CD14-positive monocyte (primary cell): ENCODE data around the gene AFG1L. TPM values are rescaled to one million over a fixed set of nuclear protein-coding genes. Genes with fewer than 3 reads are reported as not detected.

Source experiments
- DNase-seq, 3 donors: peaks; one replicate each; pipeline ENCODE4 v3.0.0-alpha.2; 2011 to 2022
- H2AFZ ChIP-seq: 2 replicates; pipeline ENCODE4 v1.6.0; 2012; ENCODE audit warnings: mild to moderate bottlenecking, low read depth, low read length, inconsistent platforms; ENCODE audit not compliant: insufficient read depth, poor library complexity, severe bottlenecking
- H3K27ac ChIP-seq, 2 donors: 1 replicate in 1 of 2; 2 replicates in 1 of 2; pipeline ENCODE4 v1.5.1; 2012 to 2013; ENCODE audit warnings: low read length in 2 of 2, control low read depth in 1 of 2, inconsistent platforms in 1 of 2, low read depth in 1 of 2, mild to moderate bottlenecking in 1 of 2
- H3K27me3 ChIP-seq, 2 donors: one replicate each; pipeline versions ENCODE4 v1.6.0 to v1.6.1; 2011 to 2013; ENCODE audit warnings: low read length in 2 of 2; ENCODE audit not compliant: control insufficient read depth in 2 of 2, insufficient read depth in 2 of 2
- H3K36me3 ChIP-seq, 2 donors: replicated peaks in 1 of 2; 1 replicate in 1 of 2; 2 replicates in 1 of 2; pipeline versions ENCODE4 v1.5.1 to v1.6.1; 2012 to 2013; ENCODE audit warnings: low read length in 2 of 2, control low read depth in 1 of 2, inconsistent platforms in 1 of 2, mild to moderate bottlenecking in 1 of 2; ENCODE audit not compliant: insufficient read depth in 2 of 2, control insufficient read depth in 1 of 2
- H3K4me1 ChIP-seq, 2 donors: 1 replicate in 1 of 2; 2 replicates in 1 of 2; pipeline versions ENCODE4 v1.5.1 to v1.6.1; 2012 to 2013; ENCODE audit warnings: low read length in 2 of 2, control low read depth in 1 of 2, inconsistent platforms in 1 of 2, mild to moderate bottlenecking in 1 of 2, moderate library complexity in 1 of 2; ENCODE audit not compliant: insufficient read depth in 2 of 2, control insufficient read depth in 1 of 2
- H3K4me2 ChIP-seq: replicated peaks from 2 replicates; pipeline ENCODE3; 2012; ENCODE audit warnings: low read length, moderate library complexity, mild to moderate bottlenecking; ENCODE audit not compliant: poor library complexity, severe bottlenecking; ENCODE audit errors: extremely low read depth
- H3K4me3 ChIP-seq, 3 experiments: fragments of 200-600 bp in 1 of 3; sonication (generic) in 1 of 3; replicated peaks in 1 of 3; 1 replicate in 2 of 3; 2 replicates in 1 of 3; pipeline ENCODE4 v1.5.1; 2011 to 2013; ENCODE audit warnings: low read length in 3 of 3, mild to moderate bottlenecking in 3 of 3, control low read depth in 2 of 3, low read depth in 2 of 3, inconsistent platforms in 1 of 3, moderate library complexity in 1 of 3
- H3K79me2 ChIP-seq: 2 replicates; pipeline ENCODE4 v1.6.0; 2012; ENCODE audit warnings: mild to moderate bottlenecking, control low read depth, inconsistent platforms, low read length, moderate library complexity; ENCODE audit not compliant: insufficient read depth
- H3K9ac ChIP-seq: 2 replicates; pipeline ENCODE4 v1.6.0; 2017; ENCODE audit warnings: low read length, mild to moderate bottlenecking; ENCODE audit not compliant: insufficient read depth, poor library complexity, severe bottlenecking
- H3K9me3 ChIP-seq, 2 donors: replicated peaks in 1 of 2; 1 replicate in 1 of 2; 2 replicates in 1 of 2; pipeline versions ENCODE4 v1.5.1 to v1.6.1; 2012 to 2013; ENCODE audit warnings: low read length in 2 of 2, control low read depth in 1 of 2; ENCODE audit not compliant: control insufficient read depth in 1 of 2, insufficient read depth in 1 of 2
- H4K20me1 ChIP-seq: 2 replicates; pipeline ENCODE4 v1.6.0; 2012; ENCODE audit warnings: mild to moderate bottlenecking, low read length, control low read depth, moderate library complexity; ENCODE audit not compliant: insufficient read depth
- H3K27ac Mint-ChIP-seq, 7 donors: one replicate each; pipeline ENCODE4 v1.8.0; 2020; ENCODE audit warnings: mild to moderate bottlenecking in 7 of 7, mixed read lengths in 7 of 7, moderate library complexity in 6 of 7, inconsistent platforms in 2 of 7
- H3K27me3 Mint-ChIP-seq, 3 donors: one replicate each; pipeline ENCODE4 v1.8.0; 2021 to 2022; ENCODE audit warnings: low read depth in 3 of 3, mild to moderate bottlenecking in 3 of 3, mixed read lengths in 3 of 3, moderate library complexity in 3 of 3, inconsistent platforms in 1 of 3
- H3K36me3 Mint-ChIP-seq, 2 donors: one replicate each; pipeline ENCODE4 v1.8.0; 2020; ENCODE audit warnings: mixed read lengths in 2 of 2, inconsistent platforms in 1 of 2, mild to moderate bottlenecking in 1 of 2
- H3K4me1 Mint-ChIP-seq: one replicate; pipeline ENCODE4 v1.8.0; 2020; ENCODE audit warnings: mild to moderate bottlenecking, mixed read lengths
- H3K4me3 Mint-ChIP-seq, 2 donors: one replicate each; pipeline ENCODE4 v1.8.0; 2020; ENCODE audit warnings: mild to moderate bottlenecking in 2 of 2, mixed read lengths in 2 of 2, moderate library complexity in 1 of 2
- H3K9me3 Mint-ChIP-seq, 7 donors: one replicate each; pipeline ENCODE4 v1.8.0; 2020 to 2022; ENCODE audit warnings: mixed read lengths in 7 of 7, mild to moderate bottlenecking in 6 of 7, moderate library complexity in 6 of 7, inconsistent platforms in 2 of 7
- WGBS: methylation state at CpG from one replicate; pipeline ENCODE4 v1.1.5; 2013; ENCODE audit warnings: missing lambda C conversion rate; ENCODE audit not compliant: insufficient coverage; 5-methylcytosine and 5-hydroxymethylcytosine counted together
- intact Hi-C, 2 donors: fragments of 100-400 bp; cut with micrococcal nuclease; formaldehyde crosslinking; loops; one replicate each; pipeline versions ENCODE4 v1.15.0 to v1.15.1; 2023
- polyA plus RNA-seq, 3 donors: library from polyadenylated mRNA; depleted of rRNA in 1 of 3; unstranded in 2 of 3; stranded (reverse) in 1 of 3; fragments of 300-500 nt in 2 of 3; fragments of >200 nt in 1 of 3; fragmentation: Illumina TruSeq in 2 of 3; gene quantifications; 1 replicate in 2 of 3; 2 replicates in 1 of 3; pipeline ENCODE4 v1.2.3, GENCODE V29; 2012 to 2021
- TF ChIP-seq, protein P1 (sequence below): fragments of 200-600 bp; IDR thresholded peaks from one replicate; pipeline ENCODE4 v1.8.0; 2022; ENCODE audit warnings: antibody characterized with exemption, mild to moderate bottlenecking

The AFG1L gene
- polyA plus RNA-seq, 3 donors: 0.95 to 2.8 (median 2.7) TPM

DNA sequence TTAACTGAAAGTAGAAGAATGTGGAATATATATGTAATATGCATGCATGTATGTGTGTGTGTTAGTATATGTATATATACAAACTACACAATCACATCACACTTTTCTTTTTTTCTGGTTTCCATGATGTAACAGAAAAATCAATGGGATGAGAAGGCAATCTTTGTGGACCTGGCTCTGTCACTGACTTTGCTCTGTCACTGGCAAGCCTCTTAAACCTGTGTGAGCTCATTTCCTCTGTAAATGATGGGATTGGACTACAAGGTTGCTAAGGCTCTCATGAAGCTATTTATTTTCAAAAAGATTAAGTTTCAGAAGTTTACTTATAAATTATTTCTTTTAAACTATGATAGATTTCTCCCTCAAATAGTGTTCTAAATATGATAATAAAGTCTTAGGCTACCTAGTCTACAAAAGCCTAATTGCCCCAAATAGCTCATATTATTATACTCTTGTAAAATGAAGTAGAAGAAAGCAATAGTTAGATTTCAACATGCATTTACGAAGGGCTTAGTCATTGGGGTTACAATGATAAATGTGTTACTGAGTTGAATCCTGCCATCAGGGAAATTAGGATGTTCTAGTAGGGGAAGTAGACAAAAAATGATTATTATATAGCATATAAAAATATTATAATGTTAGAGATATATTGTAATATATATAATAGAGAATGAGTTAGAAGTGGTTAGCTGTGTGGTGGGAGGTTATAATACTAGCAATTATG, 129.3 kb downstream of the AFG1L start:
- TF ChIP-seq, protein P1, sequence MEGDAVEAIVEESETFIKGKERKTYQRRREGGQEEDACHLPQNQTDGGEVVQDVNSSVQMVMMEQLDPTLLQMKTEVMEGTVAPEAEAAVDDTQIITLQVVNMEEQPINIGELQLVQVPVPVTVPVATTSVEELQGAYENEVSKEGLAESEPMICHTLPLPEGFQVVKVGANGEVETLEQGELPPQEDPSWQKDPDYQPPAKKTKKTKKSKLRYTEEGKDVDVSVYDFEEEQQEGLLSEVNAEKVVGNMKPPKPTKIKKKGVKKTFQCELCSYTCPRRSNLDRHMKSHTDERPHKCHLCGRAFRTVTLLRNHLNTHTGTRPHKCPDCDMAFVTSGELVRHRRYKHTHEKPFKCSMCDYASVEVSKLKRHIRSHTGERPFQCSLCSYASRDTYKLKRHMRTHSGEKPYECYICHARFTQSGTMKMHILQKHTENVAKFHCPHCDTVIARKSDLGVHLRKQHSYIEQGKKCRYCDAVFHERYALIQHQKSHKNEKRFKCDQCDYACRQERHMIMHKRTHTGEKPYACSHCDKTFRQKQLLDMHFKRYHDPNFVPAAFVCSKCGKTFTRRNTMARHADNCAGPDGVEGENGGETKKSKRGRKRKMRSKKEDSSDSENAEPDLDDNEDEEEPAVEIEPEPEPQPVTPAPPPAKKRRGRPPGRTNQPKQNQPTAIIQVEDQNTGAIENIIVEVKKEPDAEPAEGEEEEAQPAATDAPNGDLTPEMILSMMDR: no peak
- H3K4me3 Mint-ChIP-seq: no peak overlapping the region
- no CpG with 5 or more reads among the region's 1 CpG for WGBS
- no peaks in the 10 kb centered on the region for H3K4me1 Mint-ChIP-seq
- Histone ChIP-seq H3K4me2 (no peak overlapping the region), H2AFZ (no peak overlapping the region), H3K79me2 (no peaks in the 10 kb centered on the region), H3K4me1 (no peaks in the 10 kb centered on the region), H3K4me3 (no peak overlapping the region), H4K20me1 (no peaks in the 10 kb centered on the region), H3K9ac (no peak overlapping the region), H3K36me3 (no peaks in the 10 kb centered on the region), H3K27me3 (no peaks in the 10 kb centered on the region), H3K27ac (no peak overlapping the region), H3K9me3 (no peaks in the 10 kb centered on the region)
- peaks cover 0 to 4% of the 10 kb centered on the region in 2 donors for H3K36me3 Mint-ChIP-seq
- no peak overlapping the region for H3K27ac Mint-ChIP-seq
- DNase-seq: no peak
- peaks cover 0 to 1% (median 0%) of the 10 kb centered on the region in 3 donors for H3K27me3 Mint-ChIP-seq
- intact Hi-C loops: no loop called here
- H3K9me3 Mint-ChIP-seq: peaks cover 0 to 3% (median 0%) of the 10 kb centered on the region in 7 donors

DNA sequence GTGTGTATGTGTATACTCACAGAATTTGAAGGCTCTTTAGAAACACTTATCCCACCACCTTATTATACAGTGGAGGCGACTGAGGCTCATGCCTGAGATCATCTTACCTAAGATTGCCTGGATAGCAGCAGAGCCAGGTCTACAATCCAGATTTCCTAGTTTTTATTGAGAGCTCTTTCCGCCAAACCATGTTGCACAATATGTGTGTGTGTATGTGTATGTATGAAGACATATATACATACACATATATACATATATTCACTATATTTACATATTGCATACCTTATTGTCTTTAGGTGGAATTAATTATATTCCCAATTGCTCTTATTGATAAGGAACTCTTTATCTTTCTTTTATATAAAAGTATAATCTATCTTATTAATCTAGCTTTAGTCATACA, 130.6 kb downstream of the AFG1L start:
- intact Hi-C loops: no loop called here
- peaks cover 0 to 2% (median 1%) of the 10 kb centered on the region in 3 donors for H3K27me3 Mint-ChIP-seq
- H3K4me1 Mint-ChIP-seq: no peaks in the 10 kb centered on the region
- DNase-seq: no peak
- H3K4me1 ChIP-seq: no peaks in the 10 kb centered on the region
- no peak overlapping the region for H3K9ac ChIP-seq
- WGBS: no CpG with 5 or more reads among the region's 2 CpGs
- peaks cover 0 to 5% of the 10 kb centered on the region in 2 donors for H3K36me3 Mint-ChIP-seq
- TF ChIP-seq, protein P1: no peak
- H3K9me3 ChIP-seq: no peaks in the 10 kb centered on the region
- no peak overlapping the region for H3K4me3 Mint-ChIP-seq
- no peak overlapping the region for H3K27ac ChIP-seq
- H3K79me2 ChIP-seq: no peaks in the 10 kb centered on the region
- no peaks in the 10 kb centered on the region for H3K36me3 ChIP-seq
- H3K9me3 Mint-ChIP-seq: peaks cover 0 to 4% (median 0%) of the 10 kb centered on the region in 7 donors
- H3K27me3 ChIP-seq: no peaks in the 10 kb centered on the region
- H3K4me3 ChIP-seq: no peak overlapping the region
- no peak overlapping the region for H2AFZ ChIP-seq
- no peak overlapping the region for H3K27ac Mint-ChIP-seq
- H3K4me2 ChIP-seq: no peak overlapping the region
- no peaks in the 10 kb centered on the region for H4K20me1 ChIP-seq
